Endodermal cell (in vitro differentiated cells): ENCODE data around the gene SLC47A1. TPM values are rescaled to one million over a fixed set of nuclear protein-coding genes. Genes with fewer than 3 reads are reported as not detected.

Source experiments
- DNase-seq: peaks from one replicate; pipeline ENCODE4 v3.0.0-alpha.2; 2017
- H3K27ac ChIP-seq: 2 replicates; pipeline ENCODE4 v1.5.1; 2013; ENCODE audit warnings: mild to moderate bottlenecking, low read depth, low read length, moderate library complexity
- H3K27me3 ChIP-seq: 2 replicates; pipeline ENCODE4 v1.6.1; 2013; ENCODE audit warnings: mild to moderate bottlenecking, low read length, moderate library complexity; ENCODE audit not compliant: insufficient read depth, control insufficient read depth, poor library complexity, severe bottlenecking
- H3K36me3 ChIP-seq: 2 replicates; pipeline ENCODE4 v1.7.0; 2013; ENCODE audit warnings: mild to moderate bottlenecking, low read length, moderate library complexity; ENCODE audit not compliant: control insufficient read depth, insufficient read depth
- H3K4me1 ChIP-seq: one replicate; pipeline ENCODE4 v1.7.0; 2013; ENCODE audit warnings: low read length; ENCODE audit not compliant: control insufficient read depth, insufficient read depth
- H3K4me3 ChIP-seq: 2 replicates; pipeline ENCODE4 v1.5.1; 2013; ENCODE audit warnings: mild to moderate bottlenecking, low read length, moderate library complexity
- H3K9ac ChIP-seq: 2 replicates; pipeline ENCODE4 v1.6.1; 2013; ENCODE audit warnings: mild to moderate bottlenecking, low read length, moderate library complexity; ENCODE audit not compliant: poor library complexity, severe bottlenecking; ENCODE audit errors: extremely low read depth
- H3K9me3 ChIP-seq: 2 replicates; pipeline ENCODE4 v1.6.1; 2013; ENCODE audit warnings: mild to moderate bottlenecking, low read length, moderate library complexity; ENCODE audit not compliant: control insufficient read depth
- H3K27ac Mint-ChIP-seq: 2 replicates; pipeline ENCODE4 v1.8.0; 2020; ENCODE audit warnings: mixed read lengths
- H3K27me3 Mint-ChIP-seq: 2 replicates; pipeline ENCODE4 v1.8.0; 2021; ENCODE audit warnings: mild to moderate bottlenecking, mixed read lengths; ENCODE audit not compliant: insufficient read depth
- H3K36me3 Mint-ChIP-seq: 2 replicates; pipeline ENCODE4 v1.8.0; 2020; ENCODE audit warnings: low read depth, mixed read lengths
- H3K4me1 Mint-ChIP-seq: 2 replicates; pipeline ENCODE4 v1.8.0; 2020; ENCODE audit warnings: mixed read lengths
- H3K4me3 Mint-ChIP-seq: 2 replicates; pipeline ENCODE4 v1.8.0; 2020; ENCODE audit warnings: mild to moderate bottlenecking, moderate library complexity, mixed read lengths
- H3K9me3 Mint-ChIP-seq: 2 replicates; pipeline ENCODE4 v1.8.0; 2020; ENCODE audit warnings: mild to moderate bottlenecking, mixed read lengths
- CTCF ChIP-seq: fragments of 200-600 bp; sonication (generic); conservative IDR thresholded peaks from 2 replicates; pipeline ENCODE4 v1.5.0; 2021; ENCODE audit warnings: antibody characterized with exemption, mild to moderate bottlenecking
- WGBS, 2 experiments: methylation state at CpG; one replicate each; pipeline versions ENCODE4 v1.1.5 to v1.1.7; 2013; ENCODE audit warnings: missing lambda C conversion rate in 2 of 2, mixed read lengths in 1 of 2; ENCODE audit not compliant: insufficient coverage in 1 of 2, insufficient read length in 1 of 2; 5-methylcytosine and 5-hydroxymethylcytosine counted together
- total RNA-seq, 2 donors: library from RNA; stranded (reverse); fragmentation: NEBNext Ultra II Directional in 1 of 2; extraction: Animal tissue kit (Norgen Biotek cat#: 25700) in 1 of 2; gene quantifications; 2 replicates in 1 of 2; 3 replicates in 1 of 2; pipeline ENCODE4 v1.2.1, GENCODE V29; 2021

The SLC47A1 gene
- total RNA-seq, 2 donors from 2014 or later, result 2.5 to 3.1 TPM

- 90 to 97% methylated on average over 3 to 4 of the region's 5 CpGs for WGBS, 2 experiments
- H3K9ac ChIP-seq, result no peak overlapping the region
- H3K9me3 ChIP-seq, result no peaks in the 10 kb centered on the region
- H3K4me3 ChIP-seq, result no peak overlapping the region
- H3K4me1 ChIP-seq, result no peaks in the 10 kb centered on the region
- H3K27ac ChIP-seq, result no peak overlapping the region
- H3K4me3 Mint-ChIP-seq, result no peak overlapping the region
- TF ChIP-seq CTCF, result no peak
- H3K4me1 Mint-ChIP-seq, result no peaks in the 10 kb centered on the region
- H3K27me3 ChIP-seq, result no peaks in the 10 kb centered on the region
- DNase-seq, result no peak
- H3K27me3 Mint-ChIP-seq, result peaks cover 4% of the 10 kb centered on the region
- no peaks in the 10 kb centered on the region for H3K9me3 Mint-ChIP-seq
- no peaks in the 10 kb centered on the region for H3K36me3 ChIP-seq
- no peaks in the 10 kb centered on the region for H3K36me3 Mint-ChIP-seq
- H3K27ac Mint-ChIP-seq, result no peak overlapping the region
Measured at GRCh38 chr17:19610879-19611278, 77.2 kb downstream of the SLC47A1 start.

GRCh38 chr17:19613979-19614378, 80.3 kb downstream of the SLC47A1 start:
- Histone ChIP-seq H3K27ac (no peak overlapping the region), H3K9ac (no peak overlapping the region), H3K9me3 (peaks cover 17% of the 10 kb centered on the region), H3K4me1 (no peaks in the 10 kb centered on the region), H3K4me3 (no peak overlapping the region), H3K36me3 (no peaks in the 10 kb centered on the region), H3K27me3 (no peaks in the 10 kb centered on the region)
- WGBS, 2 experiments, result 93 to 94% methylated on average over 8 to 10 of the region's 10 CpGs
- H3K27ac Mint-ChIP-seq, result no peak overlapping the region
- H3K9me3 Mint-ChIP-seq, result peaks cover 23% of the 10 kb centered on the region
- TF ChIP-seq CTCF, result no peak
- H3K4me1 Mint-ChIP-seq, result no peaks in the 10 kb centered on the region
- no peak overlapping the region for H3K4me3 Mint-ChIP-seq
- peak; percentile 52 for DNase-seq
- peaks cover 3% of the 10 kb centered on the region for H3K36me3 Mint-ChIP-seq
- no peaks in the 10 kb centered on the region for H3K27me3 Mint-ChIP-seq

- peaks cover 26% of the 10 kb centered on the region for H3K9me3 ChIP-seq
- H3K36me3 ChIP-seq, result no peaks in the 10 kb centered on the region
- WGBS, 2 experiments, result 95 to 100% methylated on average over 1 to 4 of the region's 4 CpGs
- Mint-ChIP-seq H3K27ac (no peak overlapping the region), H3K4me1 (no peaks in the 10 kb centered on the region), H3K36me3 (peaks cover 9% of the 10 kb centered on the region), H3K4me3 (no peak overlapping the region), H3K9me3 (peaks cover 32% of the 10 kb centered on the region), H3K27me3 (no peaks in the 10 kb centered on the region)
- H3K9ac ChIP-seq, result no peak overlapping the region
- H3K27ac ChIP-seq, result no peak overlapping the region
- H3K4me3 ChIP-seq, result no peak overlapping the region
- TF ChIP-seq CTCF, result peak; percentile 50
- no peaks in the 10 kb centered on the region for H3K27me3 ChIP-seq
- DNase-seq, result peak; percentile 54
- H3K4me1 ChIP-seq, result no peaks in the 10 kb centered on the region
Measured at GRCh38 chr17:19614900-19615299, 81.2 kb downstream of the SLC47A1 start.
